ENCODE measurements around the gene AMBRA1. TPM values are rescaled to one million over a fixed set of nuclear protein-coding genes. Genes with fewer than 3 reads are reported as not detected.

The AMBRA1 gene
- total and polyA plus RNA-seq, 2 donors from 2014 or later = 8.0 to 32.6 TPM

- intact Hi-C loops (cut with DNase I) = loop anchor here (10.0 kb wide), 1 partner anchor 151 kb away; no protein-coding TSS in a partner anchor
- TF ChIP-seq, protein P1, sequence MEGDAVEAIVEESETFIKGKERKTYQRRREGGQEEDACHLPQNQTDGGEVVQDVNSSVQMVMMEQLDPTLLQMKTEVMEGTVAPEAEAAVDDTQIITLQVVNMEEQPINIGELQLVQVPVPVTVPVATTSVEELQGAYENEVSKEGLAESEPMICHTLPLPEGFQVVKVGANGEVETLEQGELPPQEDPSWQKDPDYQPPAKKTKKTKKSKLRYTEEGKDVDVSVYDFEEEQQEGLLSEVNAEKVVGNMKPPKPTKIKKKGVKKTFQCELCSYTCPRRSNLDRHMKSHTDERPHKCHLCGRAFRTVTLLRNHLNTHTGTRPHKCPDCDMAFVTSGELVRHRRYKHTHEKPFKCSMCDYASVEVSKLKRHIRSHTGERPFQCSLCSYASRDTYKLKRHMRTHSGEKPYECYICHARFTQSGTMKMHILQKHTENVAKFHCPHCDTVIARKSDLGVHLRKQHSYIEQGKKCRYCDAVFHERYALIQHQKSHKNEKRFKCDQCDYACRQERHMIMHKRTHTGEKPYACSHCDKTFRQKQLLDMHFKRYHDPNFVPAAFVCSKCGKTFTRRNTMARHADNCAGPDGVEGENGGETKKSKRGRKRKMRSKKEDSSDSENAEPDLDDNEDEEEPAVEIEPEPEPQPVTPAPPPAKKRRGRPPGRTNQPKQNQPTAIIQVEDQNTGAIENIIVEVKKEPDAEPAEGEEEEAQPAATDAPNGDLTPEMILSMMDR (IDR thresholded peaks at IDR 0.05; ENCODE audit: borderline replicate concordance, extremely low read depth, insufficient read depth) = no peak
- Histone ChIP-seq H3K4me3 (ENCODE audit: low read length in 3 of 3) (no peak overlapping the region), H3K36me3 (ENCODE audit: control insufficient read depth in 2 of 3, insufficient read depth in 3 of 3, low read length in 3 of 3) (no peaks in the 10 kb centered on the region), H3K9ac (ENCODE audit: low read length in 3 of 3) (no peak overlapping the region), H3K9me3 (ENCODE audit: control insufficient read depth in 2 of 3, insufficient read depth in 1 of 3, low read length in 3 of 3) (no peaks in the 10 kb centered on the region), H3K27me3 (ENCODE audit: control insufficient read depth, insufficient read depth, low read length) (no peaks in the 10 kb centered on the region), H3K4me1 (ENCODE audit: control insufficient read depth in 2 of 3, insufficient read depth in 2 of 3, low read depth in 1 of 3, low read length in 3 of 3) (peaks cover 0 to 8% (median 4%) of the 10 kb centered on the region in 3 donors), H3K27ac (ENCODE audit: low read depth in 2 of 2, low read length in 2 of 2) (no peak overlapping the region)
- FAIRE-seq (no peak), DNase-seq (no peak)
These were observed 210.4 kb downstream of the AMBRA1 start for GRCh38 chr11:46383404-46383758.

DNA sequence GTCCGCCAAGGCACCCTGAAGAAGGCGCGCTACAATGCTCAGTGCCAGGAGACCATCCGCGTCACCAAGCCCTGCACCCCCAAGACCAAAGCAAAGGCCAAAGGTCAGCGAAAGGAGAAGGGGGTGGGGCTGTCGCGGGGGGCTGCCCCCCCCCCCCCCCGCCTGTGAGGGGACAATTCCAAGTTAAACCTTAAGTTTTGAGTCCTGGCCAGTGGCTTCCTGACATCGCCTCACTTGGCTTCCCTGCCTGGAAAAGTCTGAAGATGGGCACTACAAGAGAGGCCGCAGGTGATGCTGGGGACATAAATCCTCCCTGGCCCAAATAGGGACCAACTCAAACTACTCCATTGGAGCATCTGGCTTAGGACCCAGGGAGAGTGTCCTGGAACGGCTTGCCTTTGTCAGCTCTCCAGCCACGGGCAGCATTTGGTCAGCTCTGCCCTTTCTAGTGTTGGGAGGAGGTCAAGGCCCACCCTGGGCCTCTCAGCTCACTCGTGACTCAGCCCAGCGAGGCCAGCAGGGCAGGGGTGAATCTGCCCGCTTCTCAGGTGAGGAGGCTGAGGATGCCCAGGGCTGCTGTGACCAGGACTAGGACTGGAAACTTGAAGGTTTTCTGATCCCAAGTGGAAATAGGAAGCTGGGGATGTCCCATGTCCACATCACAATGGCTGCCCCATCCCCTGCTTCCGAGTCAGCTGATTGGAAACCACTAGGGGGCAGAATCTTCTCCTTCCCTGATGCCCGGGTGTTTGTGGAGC, 211.0 kb downstream of the AMBRA1 start:
- no peaks in the 10 kb centered on the region for H3K36me3 ChIP-seq (ENCODE audit: control insufficient read depth in 2 of 3, insufficient read depth in 3 of 3, low read length in 3 of 3)
- TF ChIP-seq, protein P1 (IDR thresholded peaks at IDR 0.05; ENCODE audit: borderline replicate concordance, extremely low read depth, insufficient read depth) = peak; percentile 34
- no peak overlapping the region for H3K27ac ChIP-seq (ENCODE audit: low read depth in 2 of 2, low read length in 2 of 2)
- no peaks in the 10 kb centered on the region for H3K9me3 ChIP-seq (ENCODE audit: control insufficient read depth in 2 of 3, insufficient read depth in 1 of 3, low read length in 3 of 3)
- no peaks in the 10 kb centered on the region for H3K27me3 ChIP-seq (ENCODE audit: control insufficient read depth, insufficient read depth, low read length)
- intact Hi-C loops (cut with DNase I) = loop anchor here (10.0 kb wide), 1 partner anchor 152 kb away; no protein-coding TSS in a partner anchor
- H3K4me1 ChIP-seq (ENCODE audit: control insufficient read depth in 2 of 3, insufficient read depth in 2 of 3, low read depth in 1 of 3, low read length in 3 of 3) = peaks cover 0 to 8% (median 4%) of the 10 kb centered on the region in 3 donors
- no peak overlapping the region for H3K9ac ChIP-seq (ENCODE audit: low read length in 3 of 3)
- DNase-seq (peak in 4 of 5 donors; percentile 50 to 77 (median 64)), FAIRE-seq (no peak)
- H3K4me3 ChIP-seq (ENCODE audit: low read length in 3 of 3) = peak overlapping the region in 1 of 3 donors; percentile 64

- no peaks in the 10 kb centered on the region for H3K27me3 ChIP-seq (ENCODE audit: control insufficient read depth, insufficient read depth, low read length)
These were observed 211.8 kb downstream of the AMBRA1 start for GRCh38 chr11:46381819-46382645.

More at GRCh38 chr11:46381819-46382645, 211.8 kb downstream of the AMBRA1 start:
- intact Hi-C loops (cut with DNase I) = loop anchor here (10.0 kb wide), 1 partner anchor 153 kb away; no protein-coding TSS in a partner anchor
- H3K4me1 ChIP-seq (ENCODE audit: control insufficient read depth in 2 of 3, insufficient read depth in 2 of 3, low read depth in 1 of 3, low read length in 3 of 3) = peaks cover 0 to 8% (median 4%) of the 10 kb centered on the region in 3 donors
- peak; percentile 52 to 85 (median 73) for DNase-seq
- peak overlapping the region in 2 of 3 donors; percentile 39 to 64 for H3K4me3 ChIP-seq (ENCODE audit: low read length in 3 of 3)
- no peaks in the 10 kb centered on the region for H3K36me3 ChIP-seq (ENCODE audit: control insufficient read depth in 2 of 3, insufficient read depth in 3 of 3, low read length in 3 of 3)
- H3K9me3 ChIP-seq (ENCODE audit: control insufficient read depth in 2 of 3, insufficient read depth in 1 of 3, low read length in 3 of 3) = no peaks in the 10 kb centered on the region
- FAIRE-seq = no peak
- TF ChIP-seq, protein P1 (IDR thresholded peaks at IDR 0.05; ENCODE audit: borderline replicate concordance, extremely low read depth, insufficient read depth) = no peak
- no peak overlapping the region for H3K9ac ChIP-seq (ENCODE audit: low read length in 3 of 3)
- H3K27ac ChIP-seq (ENCODE audit: low read depth in 2 of 2, low read length in 2 of 2) = no peak overlapping the region
